HepG2 (cell line): ENCODE results near the gene NOP14. TPM values are rescaled to one million over a fixed set of nuclear protein-coding genes. Genes with fewer than 3 reads are reported as not detected.

Experiments
- ATAC-seq: fragments of 200-7000 bp; cut with Tn5 transposase; 3 replicates; pipeline ENCODE4 v1.9.1; 2020; ENCODE audit warnings: mild to moderate bottlenecking, moderate library complexity
- BruUV-seq: library from RNA; stranded (reverse); fragments of 400-500 nt; replicated peaks from 2 replicates; lab custom pipeline; 2021; lab: Mats Ljungman, UMichigan
- CTCF ChIA-PET: fragments of 300-600 bp; formaldehyde crosslinking; extraction: SDS; loops from one replicate; lab custom pipeline; 2021; ENCODE audit warnings: low total read pairs, inconsistent platforms, low intra/inter-chr PET ratio; lab: Yijun Ruan, JAX
- POLR2A ChIA-PET: fragments of 350-600 bp; sonication (Branson Sonifier 250); formaldehyde crosslinking; loops from one replicate; lab custom pipeline; 2020; ENCODE audit warnings: antibody characterized with exemption, inconsistent platforms; lab: Yijun Ruan, JAX
- DNase-seq: peaks from one replicate; pipeline ENCODE4 v3.0.0-alpha.2; 2015; ENCODE audit warnings: low spot score
- FAIRE-seq: peaks from 3 replicates; lab custom pipeline; 2011; peaks lifted over from hg19 to GRCh38; lab: Jason Lieb, UNC
- H2AFZ ChIP-seq: one replicate; pipeline ENCODE4 v1.6.1; 2011; ENCODE audit warnings: low read length, inconsistent platforms
- H3K27ac ChIP-seq: fragments of 300-600 bp; 3 replicates; pipeline ENCODE4 v1.8.0; 2011; ENCODE audit warnings: mixed run types, mild to moderate bottlenecking, mixed read lengths, low read length, inconsistent platforms; ENCODE audit not compliant: insufficient read depth; ENCODE audit errors: extremely low read length
- H3K27me3 ChIP-seq, 2 experiments: fragments of 200-600 bp in 1 of 2; 2 replicates in 1 of 2; 3 replicates in 1 of 2; pipeline versions ENCODE4 v1.6.0 to v1.8.0; 2011; ENCODE audit warnings: low read length in 2 of 2, mild to moderate bottlenecking in 2 of 2, moderate library complexity in 2 of 2, inconsistent platforms in 1 of 2; ENCODE audit not compliant: insufficient read depth in 2 of 2, control insufficient read depth in 1 of 2
- H3K36me3 ChIP-seq, 2 experiments: fragments of 200-600 bp in 1 of 2; replicated peaks in 1 of 2; 2 replicates in 1 of 2; 3 replicates in 1 of 2; pipeline versions ENCODE4 v1.5.1 to v1.8.0; 2011; ENCODE audit warnings: low read length in 2 of 2, inconsistent platforms in 1 of 2; ENCODE audit not compliant: insufficient read depth in 2 of 2, control insufficient read depth in 1 of 2
- H3K4me1 ChIP-seq: 2 replicates; pipeline ENCODE4 v1.5.1; 2012; ENCODE audit warnings: low read length, inconsistent platforms; ENCODE audit not compliant: insufficient read depth
- H3K4me2 ChIP-seq: 2 replicates; pipeline ENCODE4 v1.6.0; 2011; ENCODE audit warnings: low read depth, low read length, inconsistent platforms
- H3K4me3 ChIP-seq, 3 experiments: fragments of 200-600 bp in 1 of 3; sonication (generic), shearing (Covaris generic) in 1 of 3; replicated peaks in 1 of 3; 2 replicates each; pipeline ENCODE4 v1.5.1; 2011 to 2016; ENCODE audit warnings: low read length in 3 of 3, inconsistent platforms in 2 of 3, low read depth in 2 of 3, mild to moderate bottlenecking in 2 of 3, control low read depth in 1 of 3, mixed read lengths in 1 of 3; ENCODE audit not compliant: insufficient read depth in 1 of 3
- H3K79me2 ChIP-seq: one replicate; pipeline ENCODE4 v1.6.1; 2011; ENCODE audit warnings: low read length, inconsistent platforms; ENCODE audit not compliant: insufficient read depth
- H3K9ac ChIP-seq: 2 replicates; pipeline ENCODE4 v1.6.0; 2011; ENCODE audit warnings: mild to moderate bottlenecking, low read depth, low read length, inconsistent platforms; ENCODE audit not compliant: insufficient read depth
- H3K9me3 ChIP-seq: 2 replicates; pipeline ENCODE4 v1.5.1; 2012; ENCODE audit warnings: mild to moderate bottlenecking, low read length
- H4K20me1 ChIP-seq: 2 replicates; pipeline ENCODE4 v1.6.0; 2011; ENCODE audit warnings: inconsistent platforms, mild to moderate bottlenecking, low read length, moderate library complexity; ENCODE audit not compliant: insufficient read depth
- AGO2 ChIP-seq: fragments of 200-400 bp; formaldehyde crosslinking; optimal IDR thresholded peaks from 2 replicates; pipeline ENCODE3; 2017; ENCODE audit warnings: mild to moderate bottlenecking, low read depth, low read length, moderate library complexity
- RBFOX2 ChIP-seq: fragments of 200-400 bp; formaldehyde crosslinking; IDR thresholded peaks from 2 replicates; pipeline ENCODE4 v1.6.1; 2017; ENCODE audit warnings: low read depth, mild to moderate bottlenecking, low read length
- RBM22 ChIP-seq: fragments of 200-400 bp; formaldehyde crosslinking; optimal IDR thresholded peaks from 2 replicates; pipeline ENCODE3; 2017; ENCODE audit warnings: mild to moderate bottlenecking, low read length, moderate library complexity
- SIX1 ChIP-seq: sonication (generic); formaldehyde crosslinking; IDR thresholded peaks from 2 replicates; pipeline ENCODE4 v1.4.0; 2020; ENCODE audit warnings: missing genetic modification reagents, borderline replicate concordance
- SNAI1 ChIP-seq: sonication (generic); formaldehyde crosslinking; IDR thresholded peaks from 2 replicates; pipeline ENCODE4 v1.5.0; 2020; ENCODE audit warnings: mild to moderate bottlenecking, missing genetic modification reagents, borderline replicate concordance
- ZBTB3 ChIP-seq: sonication (generic); formaldehyde crosslinking; IDR thresholded peaks from 2 replicates; pipeline ENCODE4 v1.4.0; 2020; ENCODE audit warnings: low read depth, mild to moderate bottlenecking, moderate library complexity, missing genetic modification reagents, borderline replicate concordance
- ZNF207 ChIP-seq: fragments of 450-650 bp; IDR thresholded peaks from 2 replicates; pipeline ENCODE4 v1.6.1; 2016; ENCODE audit warnings: antibody characterized with exemption, borderline replicate concordance
- ZNF260 ChIP-seq: sonication (generic); formaldehyde crosslinking; IDR thresholded peaks from 2 replicates; pipeline ENCODE4 v1.4.0; 2020; ENCODE audit warnings: missing genetic modification reagents, low read depth, mild to moderate bottlenecking, borderline replicate concordance
- ZSCAN12 ChIP-seq: sonication (generic); formaldehyde crosslinking; IDR thresholded peaks from 2 replicates; pipeline ENCODE4 v1.9.0; 2021; ENCODE audit warnings: mild to moderate bottlenecking, missing genetic modification reagents
- whole genome bisulfite sequencing: methylation state at CpG from one replicate; pipeline ENCODE4 v1.1.6; 2017; ENCODE audit warnings: low lambda C conversion rate; 5-methylcytosine and 5-hydroxymethylcytosine counted together
- in situ Hi-C: cut with HindIII; loops from 2 replicates; pipeline ENCODE4 v1.10.0; 2017; ENCODE audit warnings: low pct_unique_long_range_greater_than_20kb; ENCODE audit not compliant: extremely low pct_ligation_motif_present
- intact Hi-C: fragments of 100-400 bp; cut with micrococcal nuclease; formaldehyde crosslinking; loops from one replicate; pipeline ENCODE4 v1.10.0; 2022; ENCODE audit not compliant: unreplicated experiment
- polyA plus RNA-seq, 8 experiments: library from polyadenylated mRNA; depleted of rRNA in 3 of 8; stranded (reverse) in 7 of 8; unstranded in 1 of 8; fragments of >200 nt; fragmentation: Illumina TruSeq in 4 of 8; extraction: Trizol in 4 of 8; gene quantifications; 2 replicates each; pipeline versions ENCODE4 v1.2.1 to v1.2.3, GENCODE V29; 2011 to 2016; ENCODE audit warnings: low read depth in 4 of 8, missing spikeins in 1 of 8, mixed read lengths in 1 of 8; ENCODE audit not compliant: insufficient read depth in 1 of 8
- total RNA-seq, 5 experiments: library from RNA; depleted of rRNA; stranded (reverse); fragments of >200 nt; fragmentation: Illumina TruSeq; extraction: Trizol; gene quantifications; 2 replicates each; pipeline ENCODE4 v1.2.3, GENCODE V29; 2016; ENCODE audit warnings: low read depth in 1 of 5
- TF ChIP-seq, protein P1 (sequence below): sonication (generic); formaldehyde crosslinking; IDR thresholded peaks from 2 replicates; pipeline ENCODE4 v1.5.1; 2020; ENCODE audit warnings: mild to moderate bottlenecking, missing genetic modification reagents, moderate library complexity
- TF ChIP-seq, protein P2 (sequence below): sonication (generic); formaldehyde crosslinking; IDR thresholded peaks from 2 replicates; pipeline ENCODE4 v1.5.1; 2020; ENCODE audit warnings: missing genetic modification reagents, mild to moderate bottlenecking, borderline replicate concordance
- TF ChIP-seq, protein P3 (sequence below): sonication (generic); formaldehyde crosslinking; IDR thresholded peaks from 2 replicates; pipeline ENCODE4 v1.4.0; 2020; ENCODE audit warnings: missing genetic modification reagents, borderline replicate concordance
- TF ChIP-seq, protein P4 (sequence below): sonication (generic); formaldehyde crosslinking; IDR thresholded peaks from 2 replicates; pipeline ENCODE4 v1.4.0; 2020; ENCODE audit warnings: missing genetic modification reagents

The NOP14 gene
- total and polyA plus RNA-seq, 2 of the 13 experiments (the other 11 are each of a cell fraction or from before 2014, with no cell fraction given), result 6.9 to 47.9 TPM

DNA sequence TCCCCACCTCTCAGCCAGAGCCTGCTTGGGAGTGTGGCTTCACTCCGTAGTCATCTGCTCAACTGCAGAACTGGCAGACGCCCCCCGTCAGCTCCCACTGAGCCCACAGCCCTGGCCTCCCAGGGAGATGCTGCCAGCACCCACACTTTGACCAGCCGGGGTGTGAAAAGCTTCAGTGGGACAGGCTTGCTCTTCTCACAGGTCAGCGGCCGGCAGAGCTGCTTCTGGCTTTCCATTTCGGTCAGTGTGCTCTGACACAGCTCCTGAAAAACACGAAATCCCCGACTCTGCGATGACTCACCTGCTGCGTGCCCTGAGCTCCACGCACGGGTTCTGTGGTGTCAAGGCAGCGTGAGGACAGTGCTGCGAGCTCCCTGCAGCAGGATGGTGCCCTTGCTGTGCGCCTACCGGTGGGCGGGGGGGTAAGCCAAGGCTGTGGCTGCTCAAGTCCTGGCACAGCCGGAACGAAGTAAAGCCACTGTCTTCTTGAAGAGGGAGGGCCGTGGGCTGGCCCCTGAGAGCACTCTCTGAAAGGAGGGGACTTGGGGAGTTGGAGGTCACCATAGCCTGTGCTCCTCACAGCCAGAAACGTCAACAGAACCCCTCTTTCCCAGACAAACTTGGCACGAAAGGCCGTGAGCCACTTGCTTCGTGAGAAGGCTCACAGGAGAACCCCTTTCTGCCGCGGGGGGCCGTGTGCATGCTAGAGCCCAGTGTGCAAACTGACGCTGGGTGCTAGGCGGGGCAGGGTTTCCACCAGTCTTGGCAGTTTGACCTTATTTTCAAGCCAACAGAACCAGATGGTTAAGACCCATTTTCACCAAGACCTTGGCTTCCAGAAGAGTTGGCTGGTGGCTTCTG is 23.6 kb downstream of the NOP14 start:
- FAIRE-seq (no peak), DNase-seq (no peak), ATAC-seq (no peak)
- Histone ChIP-seq H3K79me2 (peaks cover 10% of the 10 kb centered on the region), H3K27me3 (no peaks in the 10 kb centered on the region; a peak in 1 of 5 replicates), H2AFZ (no peak overlapping the region), H3K4me2 (no peak overlapping the region), H3K4me1 (peaks cover 26% of the 10 kb centered on the region), H3K27ac (no peak overlapping the region), H3K4me3 (no peak overlapping the region), H3K9me3 (no peaks in the 10 kb centered on the region), H3K9ac (no peak overlapping the region), H3K36me3 (peaks cover 38 to 66% of the 10 kb centered on the region in 2 experiments), H4K20me1 (peaks cover 19% of the 10 kb centered on the region; the same call in 1 of the 2 replicates)
- POLR2A ChIA-PET, result no interaction called here
- no TSS peak for BruUV-seq
- intact Hi-C loops, result loop anchor here (5.0 to 10.0 kb wide), 2 partner anchors 75 to 97 kb away; partner anchors contain the start of gene ADD1
- WGBS, result 97% methylated on average over 20 of the region's 30 CpGs
- in situ Hi-C loops, result no loop called here
- CTCF ChIA-PET, result no interaction called here
- no peak for TF ChIP-seq ZNF207
- TF ChIP-seq AGO2, result peak; percentile 82
- TF ChIP-seq SNAI1 (CRISPR knock-in tag), result no peak
- TF ChIP-seq, protein P1, sequence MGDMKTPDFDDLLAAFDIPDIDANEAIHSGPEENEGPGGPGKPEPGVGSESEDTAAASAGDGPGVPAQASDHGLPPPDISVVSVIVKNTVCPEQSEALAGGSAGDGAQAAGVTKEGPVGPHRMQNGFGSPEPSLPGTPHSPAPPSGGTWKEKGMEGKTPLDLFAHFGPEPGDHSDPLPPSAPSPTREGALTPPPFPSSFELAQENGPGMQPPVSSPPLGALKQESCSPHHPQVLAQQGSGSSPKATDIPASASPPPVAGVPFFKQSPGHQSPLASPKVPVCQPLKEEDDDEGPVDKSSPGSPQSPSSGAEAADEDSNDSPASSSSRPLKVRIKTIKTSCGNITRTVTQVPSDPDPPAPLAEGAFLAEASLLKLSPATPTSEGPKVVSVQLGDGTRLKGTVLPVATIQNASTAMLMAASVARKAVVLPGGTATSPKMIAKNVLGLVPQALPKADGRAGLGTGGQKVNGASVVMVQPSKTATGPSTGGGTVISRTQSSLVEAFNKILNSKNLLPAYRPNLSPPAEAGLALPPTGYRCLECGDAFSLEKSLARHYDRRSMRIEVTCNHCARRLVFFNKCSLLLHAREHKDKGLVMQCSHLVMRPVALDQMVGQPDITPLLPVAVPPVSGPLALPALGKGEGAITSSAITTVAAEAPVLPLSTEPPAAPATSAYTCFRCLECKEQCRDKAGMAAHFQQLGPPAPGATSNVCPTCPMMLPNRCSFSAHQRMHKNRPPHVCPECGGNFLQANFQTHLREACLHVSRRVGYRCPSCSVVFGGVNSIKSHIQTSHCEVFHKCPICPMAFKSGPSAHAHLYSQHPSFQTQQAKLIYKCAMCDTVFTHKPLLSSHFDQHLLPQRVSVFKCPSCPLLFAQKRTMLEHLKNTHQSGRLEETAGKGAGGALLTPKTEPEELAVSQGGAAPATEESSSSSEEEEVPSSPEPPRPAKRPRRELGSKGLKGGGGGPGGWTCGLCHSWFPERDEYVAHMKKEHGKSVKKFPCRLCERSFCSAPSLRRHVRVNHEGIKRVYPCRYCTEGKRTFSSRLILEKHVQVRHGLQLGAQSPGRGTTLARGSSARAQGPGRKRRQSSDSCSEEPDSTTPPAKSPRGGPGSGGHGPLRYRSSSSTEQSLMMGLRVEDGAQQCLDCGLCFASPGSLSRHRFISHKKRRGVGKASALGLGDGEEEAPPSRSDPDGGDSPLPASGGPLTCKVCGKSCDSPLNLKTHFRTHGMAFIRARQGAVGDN (CRISPR knock-in tag), result no peak
- no peak for TF ChIP-seq ZBTB3 (CRISPR knock-in tag)
- no peak for TF ChIP-seq ZSCAN12
- 0 out of 2 replicates have a peak, but pooled peaks have one; percentile 26 for TF ChIP-seq RBFOX2
- TF ChIP-seq SIX1, result no peak
- TF ChIP-seq RBM22, result peak; percentile 43
- TF ChIP-seq, protein P2, sequence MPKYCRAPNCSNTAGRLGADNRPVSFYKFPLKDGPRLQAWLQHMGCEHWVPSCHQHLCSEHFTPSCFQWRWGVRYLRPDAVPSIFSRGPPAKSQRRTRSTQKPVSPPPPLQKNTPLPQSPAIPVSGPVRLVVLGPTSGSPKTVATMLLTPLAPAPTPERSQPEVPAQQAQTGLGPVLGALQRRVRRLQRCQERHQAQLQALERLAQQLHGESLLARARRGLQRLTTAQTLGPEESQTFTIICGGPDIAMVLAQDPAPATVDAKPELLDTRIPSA (CRISPR knock-in tag), result no peak
- TF ChIP-seq ZNF260 (CRISPR knock-in tag), result no peak
- TF ChIP-seq, protein P3, sequence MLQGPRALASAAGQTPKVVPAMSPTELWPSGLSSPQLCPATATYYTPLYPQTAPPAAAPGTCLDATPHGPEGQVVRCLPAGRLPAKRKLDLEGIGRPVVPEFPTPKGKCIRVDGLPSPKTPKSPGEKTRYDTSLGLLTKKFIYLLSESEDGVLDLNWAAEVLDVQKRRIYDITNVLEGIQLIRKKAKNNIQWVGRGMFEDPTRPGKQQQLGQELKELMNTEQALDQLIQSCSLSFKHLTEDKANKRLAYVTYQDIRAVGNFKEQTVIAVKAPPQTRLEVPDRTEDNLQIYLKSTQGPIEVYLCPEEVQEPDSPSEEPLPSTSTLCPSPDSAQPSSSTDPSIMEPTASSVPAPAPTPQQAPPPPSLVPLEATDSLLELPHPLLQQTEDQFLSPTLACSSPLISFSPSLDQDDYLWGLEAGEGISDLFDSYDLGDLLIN, result no peak
- TF ChIP-seq, protein P4, sequence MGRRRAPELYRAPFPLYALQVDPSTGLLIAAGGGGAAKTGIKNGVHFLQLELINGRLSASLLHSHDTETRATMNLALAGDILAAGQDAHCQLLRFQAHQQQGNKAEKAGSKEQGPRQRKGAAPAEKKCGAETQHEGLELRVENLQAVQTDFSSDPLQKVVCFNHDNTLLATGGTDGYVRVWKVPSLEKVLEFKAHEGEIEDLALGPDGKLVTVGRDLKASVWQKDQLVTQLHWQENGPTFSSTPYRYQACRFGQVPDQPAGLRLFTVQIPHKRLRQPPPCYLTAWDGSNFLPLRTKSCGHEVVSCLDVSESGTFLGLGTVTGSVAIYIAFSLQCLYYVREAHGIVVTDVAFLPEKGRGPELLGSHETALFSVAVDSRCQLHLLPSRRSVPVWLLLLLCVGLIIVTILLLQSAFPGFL (CRISPR knock-in tag), result no peak
